SK-N-DZ (cell line): ENCODE data around the gene PSD4.

Experiments
- DNase-seq: peaks from one replicate; pipeline ENCODE4 v3.0.0-alpha.2; 2015; ENCODE audit warnings: low spot score

The PSD4 gene

GRCh38 chr2:113167115-113167932, 6.4 kb upstream of the PSD4 start:
- no peak for DNase-seq

GRCh38 chr2:113167962-113168340, 5.8 kb upstream of the PSD4 start:
- DNase-seq = no peak

- DNase-seq = no peak
Measured at GRCh38 chr2:113169002-113169530, 4.7 kb upstream of the PSD4 start.

GRCh38 chr2:113169586-113169985, 4.2 kb upstream of the PSD4 start:
- no peak for DNase-seq

GRCh38 chr2:113171334-113172075, 2.3 kb upstream of the PSD4 start:
- no peak for DNase-seq

GRCh38 chr2:113172721-113173541, 840 bp upstream of the PSD4 start:
- DNase-seq = no peak

GRCh38 chr2:113174376-113174750, 592 bp downstream of the PSD4 start:
- DNase-seq = no peak

GRCh38 chr2:113175042-113175628, 1.4 kb downstream of the PSD4 start:
- no peak for DNase-seq

- DNase-seq = no peak
Measured at GRCh38 chr2:113175736-113176695, 2.2 kb downstream of the PSD4 start.

GRCh38 chr2:113176696-113177355, 3.1 kb downstream of the PSD4 start:
- DNase-seq = no peak

GRCh38 chr2:113178069-113178746, 4.4 kb downstream of the PSD4 start:
- no peak for DNase-seq

GRCh38 chr2:113178891-113179290, 5.1 kb downstream of the PSD4 start:
- DNase-seq = no peak

GRCh38 chr2:113179446-113180045, 5.8 kb downstream of the PSD4 start:
- no peak for DNase-seq

GRCh38 chr2:113180131-113180946, 6.6 kb downstream of the PSD4 start:
- no peak for DNase-seq

GRCh38 chr2:113181258-113182051, 7.7 kb downstream of the PSD4 start:
- no peak for DNase-seq

GRCh38 chr2:113182471-113183260, 8.9 kb downstream of the PSD4 start:
- no peak for DNase-seq
